NCI-H345 treated with DMSO at 0.1 percent for 48 hours (cell line): Measurements from ENCODE around the gene PGAP2.
"Not testable (repeated sequence)": the region's sequence is repeated elsewhere in the genome, so short reads cannot be mapped to it uniquely, and the experiment has no call there.

Experiments
- DNase-seq: peaks from one replicate; lab custom pipeline; 2025; ENCODE audit not compliant: unreplicated experiment; lab: John Stamatoyannopoulos, UW

PGAP2 gene

GRCh38 chr11:3803726-3804495, 4.4 kb upstream of the PGAP2 start:
- DNase-seq, result no peak

DNA sequence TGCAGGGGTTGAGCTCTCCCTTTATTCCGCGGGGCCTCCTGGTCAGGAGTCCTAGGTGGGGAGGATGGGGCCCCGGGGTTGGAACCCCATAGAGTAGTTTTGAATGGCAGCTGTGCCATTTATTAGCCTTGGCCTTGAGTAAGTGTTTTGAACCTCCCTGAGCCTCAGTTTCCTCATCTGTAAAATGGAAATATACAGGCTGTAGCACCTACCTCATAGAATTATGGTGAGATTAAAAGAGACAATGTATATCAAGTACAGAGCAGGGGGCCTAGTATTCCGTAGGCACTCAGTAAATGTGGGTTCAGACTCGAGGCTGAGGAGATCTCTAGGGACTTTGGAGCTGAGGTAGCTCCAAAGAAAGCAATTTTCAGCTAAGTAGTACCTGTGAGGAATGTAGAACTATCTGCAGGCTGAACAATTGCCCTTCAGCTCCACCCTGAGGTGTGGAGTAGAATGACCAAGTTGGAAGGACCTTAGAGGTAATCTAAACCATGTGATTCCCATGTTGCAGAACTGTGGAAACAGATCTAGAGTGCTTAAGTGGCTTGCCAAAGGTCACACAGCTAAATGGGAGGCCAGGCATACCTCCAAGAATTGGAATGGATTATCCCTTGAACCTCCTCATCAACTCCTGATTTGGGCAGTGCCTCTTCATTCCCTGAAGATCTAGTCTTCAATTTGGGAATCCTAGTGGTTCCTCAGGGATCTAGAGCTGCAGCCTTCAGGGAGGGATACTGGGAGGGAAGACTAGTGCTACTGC, 682 bp downstream of the PGAP2 start:
- peak; percentile 7 for DNase-seq

DNA sequence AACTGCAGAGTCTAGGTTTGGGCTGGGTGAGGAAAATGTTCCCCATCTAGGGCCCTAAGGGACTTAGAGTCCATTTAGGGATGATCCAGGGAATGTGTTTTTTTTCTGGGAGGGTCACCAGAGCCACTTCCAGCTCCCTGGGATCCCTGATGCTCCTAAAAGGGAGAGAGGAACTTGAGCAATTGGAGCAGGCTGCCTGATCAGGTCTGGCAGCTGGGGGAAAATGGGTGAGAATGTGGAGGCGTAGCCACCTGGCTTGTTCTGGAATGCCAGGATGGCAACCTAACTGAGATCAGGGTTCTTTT, 1.2 kb downstream of the PGAP2 start:
- no peak for DNase-seq

DNA sequence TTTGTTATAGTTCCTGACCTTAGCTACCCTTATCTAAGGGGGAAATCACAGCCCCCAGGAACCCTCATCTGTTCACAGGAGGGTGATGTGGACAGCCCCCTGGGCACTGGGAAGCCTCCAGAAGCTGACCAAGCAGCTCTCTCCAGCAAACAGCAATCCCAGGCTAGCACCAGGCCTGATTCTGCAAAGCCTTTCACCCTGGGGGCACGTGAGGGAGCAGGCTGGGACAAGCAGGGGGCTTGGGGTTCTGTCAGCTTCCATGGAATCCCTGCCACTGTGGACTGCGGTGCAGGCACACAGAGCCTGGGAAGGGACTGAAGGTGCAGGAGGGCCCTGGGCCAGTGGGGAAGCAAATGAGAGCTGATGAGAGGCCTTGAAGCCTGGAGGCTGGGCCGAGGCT, 2.1 kb downstream of the PGAP2 start:
- DNase-seq, result no peak

DNA sequence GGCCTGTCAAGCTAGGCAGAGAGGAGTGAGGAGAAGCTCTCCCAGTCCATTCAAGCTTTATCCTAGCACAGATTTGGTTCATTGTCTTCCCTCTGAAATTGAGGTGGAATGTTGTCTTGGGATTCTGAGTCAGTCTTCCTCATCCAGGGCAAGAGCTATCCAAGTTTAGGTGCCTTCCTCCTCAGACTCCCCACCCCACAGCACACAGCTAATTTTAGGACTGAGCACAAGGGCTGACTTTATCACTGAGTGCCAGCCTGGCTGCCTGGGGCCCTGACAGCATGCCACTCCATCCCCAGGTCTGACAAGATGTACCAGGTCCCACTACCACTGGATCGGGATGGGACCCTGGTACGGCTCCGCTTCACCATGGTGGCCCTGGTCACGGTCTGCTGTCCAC, 2.6 kb downstream of the PGAP2 start:
- DNase-seq, result no peak

DNA sequence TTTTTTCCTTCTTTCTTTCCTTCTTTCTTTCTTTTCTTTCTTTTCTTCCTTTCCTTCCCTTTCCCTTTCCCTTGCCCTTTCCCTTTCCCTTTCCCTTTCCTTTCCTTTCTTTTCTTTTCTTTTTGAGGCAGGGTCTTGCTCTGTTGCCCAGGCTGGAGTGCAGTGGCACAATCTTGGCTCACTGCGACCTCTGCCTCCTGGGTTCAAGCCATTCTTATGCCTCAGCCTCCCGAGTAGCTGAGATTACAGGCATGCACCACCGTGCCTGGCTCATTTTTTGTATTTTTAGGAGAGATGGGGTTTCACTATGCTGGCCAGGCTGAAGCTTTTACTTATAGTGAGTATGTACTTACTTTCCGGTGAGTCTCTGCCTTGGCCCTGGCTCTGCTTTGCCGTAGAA, 6.5 kb downstream of the PGAP2 start:
- DNase-seq, result not testable (repeated sequence)

- no peak for DNase-seq
Measured at GRCh38 chr11:3815845-3816244, 7.5 kb downstream of the PGAP2 start.

DNA sequence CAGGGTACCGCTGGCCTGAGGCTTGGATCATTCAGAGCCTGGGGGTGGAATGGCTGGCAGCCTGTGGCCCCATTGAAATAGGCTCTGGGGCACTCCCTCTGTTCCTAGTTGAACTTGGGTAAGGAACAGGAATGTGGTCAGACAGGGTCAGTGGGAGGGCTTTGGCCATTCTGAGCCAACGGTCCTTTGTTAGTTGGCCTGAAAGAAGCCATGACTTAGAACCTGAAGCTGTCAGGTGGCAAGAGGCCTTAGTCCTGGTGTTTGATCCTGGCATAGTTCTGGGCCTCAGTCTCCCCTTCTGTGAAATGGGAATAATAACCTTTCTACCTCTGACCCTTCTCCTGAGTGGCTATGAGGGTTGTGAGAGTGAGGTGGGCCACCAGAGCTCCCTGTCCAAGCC, 8.3 kb downstream of the PGAP2 start:
- DNase-seq, result no peak

DNA sequence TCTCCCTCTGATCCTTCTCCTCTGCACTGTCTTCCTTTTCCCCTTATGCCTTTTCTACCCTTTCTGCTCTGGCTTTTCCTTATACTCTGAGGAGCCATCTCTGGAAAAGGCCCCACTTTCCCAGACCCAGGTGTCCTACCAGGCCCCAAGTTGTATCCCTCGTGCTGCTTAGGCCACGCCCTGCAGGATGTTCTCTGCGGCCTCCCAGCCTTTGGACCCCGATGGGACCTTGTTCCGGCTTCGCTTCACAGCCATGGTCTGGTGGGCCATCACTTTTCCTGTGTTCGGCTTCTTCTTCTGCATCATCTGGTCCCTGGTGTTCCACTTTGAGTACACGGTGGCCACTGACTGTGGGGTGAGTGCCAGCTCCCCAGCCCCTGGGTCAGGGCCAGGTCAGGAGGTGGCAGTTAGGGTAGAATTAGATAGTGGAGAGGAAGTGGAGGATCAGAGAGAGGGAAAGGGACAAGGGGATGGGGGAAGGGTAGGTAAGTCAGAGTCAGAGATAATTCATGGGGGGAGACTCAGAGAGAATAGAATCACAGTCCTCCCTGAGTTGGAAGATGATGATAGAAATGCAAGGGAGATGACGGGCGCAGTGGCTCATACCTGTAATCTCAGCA, 8.9 kb downstream of the PGAP2 start:
- DNase-seq, result no peak

GRCh38 chr11:3820971-3821370, 12.6 kb downstream of the PGAP2 start:
- DNase-seq, result no peak

DNA sequence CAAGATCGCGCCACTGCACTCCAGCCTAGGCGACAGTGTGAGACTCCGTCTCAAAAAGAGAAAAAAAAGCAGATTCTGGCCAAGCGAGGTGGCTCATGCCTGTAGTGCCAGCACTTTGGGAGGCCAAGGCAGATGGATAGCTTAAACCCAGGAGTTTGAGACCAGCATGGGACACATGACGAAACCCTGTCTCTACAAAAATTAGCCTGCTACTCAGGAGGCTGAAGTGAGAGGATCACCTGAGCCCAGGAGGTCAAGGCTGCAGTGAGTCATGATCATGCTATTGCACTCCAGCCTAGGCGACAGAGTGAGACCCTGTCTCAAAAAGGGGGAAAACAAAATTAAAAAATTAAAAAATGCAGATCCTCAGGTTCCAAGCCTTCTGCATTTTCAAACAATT, 14.0 kb downstream of the PGAP2 start:
- DNase-seq, result no peak

DNA sequence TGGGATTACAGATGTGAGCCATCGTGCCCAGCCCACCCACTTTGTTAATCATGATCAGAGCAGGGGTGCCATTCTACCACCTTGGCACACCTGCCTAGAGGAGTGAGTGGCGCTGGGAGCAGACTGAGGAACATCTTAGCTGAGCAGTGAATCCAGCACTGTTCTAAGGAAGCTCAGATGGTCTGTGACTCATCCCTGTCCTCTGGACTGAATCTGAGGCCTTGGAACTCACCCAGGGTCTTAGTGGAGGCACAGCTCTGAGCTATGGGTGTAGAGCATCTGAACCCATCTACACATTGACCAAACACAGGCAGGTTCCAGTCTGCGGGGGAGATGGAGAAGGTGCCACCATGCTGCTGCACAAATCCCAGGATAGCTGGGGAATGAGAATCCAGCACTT, 14.9 kb downstream of the PGAP2 start:
- DNase-seq, result no peak

- DNase-seq, result no peak
Measured at GRCh38 chr11:3823762-3824506, 15.6 kb downstream of the PGAP2 start.

- DNase-seq, result no peak
Measured at GRCh38 chr11:3824714-3825472, 16.5 kb downstream of the PGAP2 start.

GRCh38 chr11:3825473-3826154, 17.3 kb downstream of the PGAP2 start:
- no peak for DNase-seq

DNA sequence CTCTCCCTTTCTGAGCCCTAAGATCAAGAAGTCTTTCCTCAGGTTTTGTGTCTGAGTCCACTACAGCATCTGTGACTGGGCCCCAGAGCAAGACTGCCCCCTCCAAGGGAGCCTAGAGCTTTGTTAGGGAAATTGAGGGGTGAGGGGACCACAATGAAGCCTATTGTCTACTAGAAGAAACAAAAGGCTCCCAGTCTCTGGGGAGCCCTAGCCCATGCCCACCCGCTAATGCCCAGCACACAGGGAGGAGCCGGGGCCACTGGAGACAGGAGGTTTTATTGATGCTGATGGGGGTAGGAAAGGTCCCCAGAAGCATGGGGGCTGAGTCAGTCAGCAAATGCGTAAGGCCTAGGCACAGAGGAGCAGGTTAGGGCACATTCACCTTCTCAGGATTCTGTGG, 18.4 kb downstream of the PGAP2 start:
- DNase-seq, result no peak

DNA sequence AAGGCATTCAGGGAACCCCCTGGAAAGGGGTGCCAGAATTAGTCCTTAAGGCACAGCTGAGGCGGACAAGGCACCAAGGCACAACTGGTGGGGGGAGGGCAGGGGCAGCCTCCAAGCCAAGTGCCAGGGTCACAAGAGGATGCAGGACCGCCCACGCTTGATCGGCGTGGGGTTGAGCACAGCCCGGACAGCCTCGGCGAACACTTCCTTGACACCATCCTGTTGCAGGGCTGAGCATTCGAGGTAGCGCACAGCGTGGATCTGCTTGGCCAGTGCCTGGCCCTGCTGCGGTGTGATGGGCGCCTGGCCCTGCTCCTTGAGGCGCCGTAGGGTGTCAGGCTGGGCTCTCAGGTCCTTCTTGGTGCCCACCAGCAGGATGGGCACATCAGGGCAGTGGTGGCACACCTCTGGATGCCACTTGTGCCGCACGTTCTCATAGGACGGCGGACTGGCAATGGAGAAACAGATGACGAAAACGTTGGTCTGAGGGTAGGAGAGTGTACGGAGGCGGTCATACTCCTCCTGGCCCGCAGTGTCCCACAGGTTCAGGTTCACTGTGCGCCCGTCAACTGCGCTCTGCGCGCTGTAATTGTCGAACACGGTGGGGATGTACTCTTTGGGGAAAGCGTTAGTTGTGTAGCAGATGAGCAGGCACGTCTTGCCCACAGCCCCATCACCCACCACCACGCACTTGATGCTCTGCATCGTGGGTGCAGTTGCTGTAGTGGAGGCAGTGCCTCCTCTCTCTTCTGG, 19.2 kb downstream of the PGAP2 start:
- DNase-seq, result no peak

DNA sequence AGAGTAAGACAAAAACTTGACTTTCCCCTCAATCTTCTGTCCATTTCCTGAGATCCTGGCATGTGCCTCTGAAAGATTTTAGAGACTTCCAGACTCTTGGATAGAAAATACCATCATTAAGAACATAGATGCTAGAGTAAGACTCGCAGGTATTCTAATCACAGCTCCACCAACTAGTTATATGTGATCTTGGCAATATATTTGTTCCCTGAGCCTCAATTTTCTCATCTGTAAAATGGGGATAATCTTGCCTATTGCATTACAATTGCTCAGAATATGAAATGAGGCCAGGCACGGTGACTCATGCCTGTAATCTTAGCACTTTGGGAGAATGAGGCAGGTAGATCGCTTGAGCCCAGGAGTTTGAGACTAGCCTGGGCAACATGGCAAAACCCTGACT, 21.7 kb downstream of the PGAP2 start:
- DNase-seq, result no peak

DNA sequence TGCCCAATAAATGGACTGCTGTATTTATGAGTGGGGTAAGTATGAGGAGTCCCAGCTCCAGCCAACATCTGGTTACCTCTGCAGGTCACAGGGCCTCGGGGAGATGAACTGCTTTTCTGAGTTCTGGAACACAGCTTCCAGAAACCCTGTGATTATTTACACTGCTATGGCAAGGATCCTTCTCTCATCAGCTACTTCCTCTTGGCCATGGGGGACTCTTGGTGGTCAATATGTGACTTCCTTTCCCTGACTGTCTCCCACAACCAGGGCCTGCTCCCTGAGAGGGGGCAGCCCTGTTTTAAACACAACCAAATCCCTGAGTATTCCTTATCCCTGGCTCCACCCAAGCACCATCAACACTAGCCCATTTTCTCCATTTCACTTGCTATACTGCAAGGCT, 22.4 kb downstream of the PGAP2 start:
- no peak for DNase-seq
